H9 (cell line): Measurements from ENCODE around the gene RUNDC1. TPM values are rescaled to one million over a fixed set of nuclear protein-coding genes. Genes with fewer than 3 reads are reported as not detected.

Experiments
- DNase-seq: peaks from one replicate; pipeline ENCODE4 v3.0.0-alpha.2; 2017
- H2AFZ ChIP-seq: one replicate; pipeline ENCODE4 v1.6.1; 2013; ENCODE audit warnings: mild to moderate bottlenecking, low read length, control low read depth, moderate library complexity
- H2AK5ac ChIP-seq: 2 replicates; pipeline ENCODE4 v1.6.1; 2013; ENCODE audit warnings: low read length, control low read depth, mixed read lengths; ENCODE audit not compliant: insufficient read length
- H2BK120ac ChIP-seq: one replicate; pipeline ENCODE4 v1.6.1; 2013; ENCODE audit warnings: low read depth, mild to moderate bottlenecking, low read length, control low read depth, inconsistent platforms; ENCODE audit not compliant: poor library complexity, severe bottlenecking
- H2BK12ac ChIP-seq: 2 replicates; pipeline ENCODE4 v1.6.1; 2013; ENCODE audit warnings: low read length, control low read depth, mixed read lengths, low read depth; ENCODE audit not compliant: insufficient read length
- H2BK15ac ChIP-seq: 2 replicates; pipeline ENCODE4 v1.6.1; 2013; ENCODE audit warnings: low read depth, low read length, control low read depth
- H2BK20ac ChIP-seq: one replicate; pipeline ENCODE4 v1.6.1; 2013; ENCODE audit warnings: low read depth, mild to moderate bottlenecking, low read length, control low read depth, inconsistent platforms; ENCODE audit not compliant: poor library complexity, severe bottlenecking
- H2BK5ac ChIP-seq: 2 replicates; pipeline ENCODE4 v1.6.1; 2013; ENCODE audit warnings: low read length, control low read depth, mixed read lengths; ENCODE audit not compliant: insufficient read length
- H3K14ac ChIP-seq: 2 replicates; pipeline ENCODE4 v1.6.1; 2013; ENCODE audit warnings: low read length, control low read depth; ENCODE audit not compliant: insufficient read depth
- H3K18ac ChIP-seq: 2 replicates; pipeline ENCODE4 v1.6.1; 2013; ENCODE audit warnings: low read depth, mild to moderate bottlenecking, mixed read lengths, low read length, control low read depth; ENCODE audit not compliant: insufficient read length
- H3K23ac ChIP-seq: 2 replicates; pipeline ENCODE4 v1.6.1; 2013; ENCODE audit warnings: low read length, control low read depth, mixed read lengths, low read depth; ENCODE audit not compliant: insufficient read length
- H3K23me2 ChIP-seq: 2 replicates; pipeline ENCODE4 v1.6.1; 2013; ENCODE audit warnings: low read depth, mild to moderate bottlenecking, mixed read lengths, low read length, control low read depth; ENCODE audit not compliant: insufficient read length, poor library complexity, severe bottlenecking
- H3K27ac ChIP-seq: 2 replicates; pipeline ENCODE4 v1.5.1; 2013; ENCODE audit warnings: low read length, control low read depth, mixed read lengths, low read depth; ENCODE audit not compliant: insufficient read length
- H3K27me3 ChIP-seq: 2 replicates; pipeline ENCODE4 v1.6.1; 2013; ENCODE audit warnings: low read length, control low read depth, inconsistent platforms; ENCODE audit not compliant: insufficient read depth
- H3K4ac ChIP-seq: 2 replicates; pipeline ENCODE4 v1.6.1; 2013; ENCODE audit warnings: low read depth, mild to moderate bottlenecking, control low read depth, inconsistent platforms, low read length, moderate library complexity
- H3K4me1 ChIP-seq: 2 replicates; pipeline ENCODE4 v1.6.1; 2013; ENCODE audit warnings: low read length, control low read depth, inconsistent platforms; ENCODE audit not compliant: insufficient read depth
- H3K4me2 ChIP-seq: 2 replicates; pipeline ENCODE4 v1.6.1; 2013; ENCODE audit warnings: low read length, control low read depth, mixed read lengths; ENCODE audit not compliant: insufficient read length, insufficient read depth
- H3K56ac ChIP-seq: 2 replicates; pipeline ENCODE4 v1.6.1; 2013; ENCODE audit warnings: low read depth, mild to moderate bottlenecking, mixed read lengths, low read length, control low read depth; ENCODE audit not compliant: insufficient read length
- H3K79me1 ChIP-seq: 2 replicates; pipeline ENCODE4 v1.6.1; 2013; ENCODE audit warnings: low read depth, mild to moderate bottlenecking, moderate library complexity, low read length, control low read depth, inconsistent platforms; ENCODE audit not compliant: insufficient read depth, poor library complexity, severe bottlenecking
- H3K79me2 ChIP-seq: 2 replicates; pipeline ENCODE4 v1.6.1; 2013; ENCODE audit warnings: low read length, control low read depth, inconsistent platforms; ENCODE audit not compliant: insufficient read depth
- H3K9ac ChIP-seq: 2 replicates; pipeline ENCODE4 v1.6.1; 2013; ENCODE audit warnings: low read length, control low read depth, mixed read lengths; ENCODE audit not compliant: insufficient read length; ENCODE audit errors: extremely low read depth
- H3K9me3 ChIP-seq: one replicate; pipeline ENCODE4 v1.6.1; 2013; ENCODE audit warnings: low read depth, low read length, inconsistent platforms; ENCODE audit not compliant: control insufficient read depth
- H3T11ph ChIP-seq: one replicate; pipeline ENCODE4 v1.6.1; 2013; ENCODE audit warnings: mild to moderate bottlenecking, low read length, control low read depth, inconsistent platforms
- H4K20me1 ChIP-seq: one replicate; pipeline ENCODE4 v1.6.1; 2013; ENCODE audit not compliant: control insufficient read depth, insufficient read length, insufficient read depth
- H4K5ac ChIP-seq: 2 replicates; pipeline ENCODE4 v1.6.1; 2013; ENCODE audit warnings: low read depth, mild to moderate bottlenecking, mixed read lengths, low read length, control low read depth; ENCODE audit not compliant: insufficient read length
- H4K8ac ChIP-seq: replicated peaks from 2 replicates; pipeline ENCODE4 v1.6.1; 2013; ENCODE audit warnings: low read length, control low read depth, mixed read lengths, low read depth; ENCODE audit not compliant: insufficient read length
- H4K91ac ChIP-seq: 2 replicates; pipeline ENCODE4 v1.6.1; 2013; ENCODE audit warnings: low read depth, mild to moderate bottlenecking, moderate library complexity, mixed read lengths, low read length, control low read depth; ENCODE audit not compliant: insufficient read length
- H3K27ac Mint-ChIP-seq, 3 experiments: 2 replicates in 2 of 3; 3 replicates in 1 of 3; pipeline ENCODE4 v1.8.0; 2020 to 2021; ENCODE audit warnings: mixed read lengths in 3 of 3, mild to moderate bottlenecking in 1 of 3, moderate library complexity in 1 of 3
- H3K27me3 Mint-ChIP-seq: 2 replicates; pipeline ENCODE4 v1.8.0; 2021; ENCODE audit warnings: low read depth, mild to moderate bottlenecking, moderate library complexity, mixed read lengths
- H3K36me3 Mint-ChIP-seq, 3 experiments: 2 replicates in 2 of 3; 3 replicates in 1 of 3; pipeline ENCODE4 v1.8.0; 2020 to 2021; ENCODE audit warnings: low read depth in 3 of 3, mixed read lengths in 3 of 3; ENCODE audit not compliant: insufficient read depth in 1 of 3
- H3K4me1 Mint-ChIP-seq, 2 experiments: 2 replicates each; pipeline ENCODE4 v1.8.0; 2020; ENCODE audit warnings: mixed read lengths in 2 of 2
- H3K4me3 Mint-ChIP-seq, 2 experiments: 2 replicates in 1 of 2; 3 replicates in 1 of 2; pipeline ENCODE4 v1.8.0; 2020 to 2021; ENCODE audit warnings: mild to moderate bottlenecking in 2 of 2, mixed read lengths in 2 of 2, moderate library complexity in 1 of 2
- H3K9me3 Mint-ChIP-seq, 2 experiments: 2 replicates in 1 of 2; 3 replicates in 1 of 2; pipeline ENCODE4 v1.8.0; 2020; ENCODE audit warnings: mild to moderate bottlenecking in 2 of 2, mixed read lengths in 2 of 2, moderate library complexity in 1 of 2
- CTCF ChIP-seq: fragments of 200-600 bp; sonication (generic); conservative IDR thresholded peaks from 3 replicates; pipeline ENCODE4 v1.8.0; 2021; ENCODE audit warnings: antibody characterized with exemption, mild to moderate bottlenecking
- WGBS: extraction: QIAGEN DNeasy Blood & Tissue Kit; methylation state at CpG from one replicate; pipeline ENCODE4 v1.1.7; 2013; ENCODE audit warnings: missing lambda C conversion rate, low lambda C conversion rate, mixed read lengths; ENCODE audit not compliant: insufficient read length; ENCODE audit errors: extremely low coverage; 5-methylcytosine and 5-hydroxymethylcytosine counted together
- total RNA-seq: library from RNA; stranded (reverse); gene quantifications from 2 replicates; pipeline ENCODE4 v1.2.1, GENCODE V29; 2021

The RUNDC1 gene
- total RNA-seq, 1 experiment from 2014 or later = 18.8 TPM

GRCh38 chr17:42989141-42989540, 8.8 kb downstream of the RUNDC1 start:
- no peak overlapping the region for H3K18ac ChIP-seq
- DNase-seq = no peak
- Mint-ChIP-seq H3K27ac (no peak overlapping the region), H3K27me3 (no peaks in the 10 kb centered on the region), H3K36me3 (peaks cover 33 to 78% (median 75%) of the 10 kb centered on the region in 3 experiments; a peak in 6 of 7 replicates), H3K9me3 (no peaks in the 10 kb centered on the region), H3K4me1 (no peaks in the 10 kb centered on the region), H3K4me3 (no peak overlapping the region)
- no peak overlapping the region for H3T11ph ChIP-seq
- no peaks in the 10 kb centered on the region for H3K79me2 ChIP-seq
- H2BK5ac ChIP-seq = no peak overlapping the region
- no peaks in the 10 kb centered on the region for H3K79me1 ChIP-seq
- no peak overlapping the region for H2BK15ac ChIP-seq
- H3K27me3 ChIP-seq = no peaks in the 10 kb centered on the region
- no peak overlapping the region for H4K8ac ChIP-seq
- H3K27ac ChIP-seq = no peak overlapping the region
- no peak overlapping the region for H2AFZ ChIP-seq
- no peak overlapping the region for H2AK5ac ChIP-seq
- TF ChIP-seq CTCF = no peak
- no peak overlapping the region for H3K23ac ChIP-seq
- H3K9ac ChIP-seq = no peak overlapping the region
- no peaks in the 10 kb centered on the region for H3K23me2 ChIP-seq
- H2BK12ac ChIP-seq = no peak overlapping the region
- H3K4me1 ChIP-seq = no peaks in the 10 kb centered on the region
- peaks cover 2% of the 10 kb centered on the region for H4K20me1 ChIP-seq
- no peak overlapping the region for H3K14ac ChIP-seq
- no CpG with 5 or more reads among the region's 5 CpGs for WGBS
- H4K91ac ChIP-seq = no peak overlapping the region
- no peak overlapping the region for H3K4me2 ChIP-seq
- H3K9me3 ChIP-seq = no peaks in the 10 kb centered on the region
- H2BK20ac ChIP-seq = no peak overlapping the region
- no peak overlapping the region for H2BK120ac ChIP-seq
- H4K5ac ChIP-seq = no peak overlapping the region
- no peak overlapping the region for H3K56ac ChIP-seq
- H3K4ac ChIP-seq = no peak overlapping the region
